ENCODE measurements around the gene ARL15.
A peak's percentile ranks its signal among the peaks of the same experiment; 100 is the strongest.
"Not testable (repeated sequence)": the region's sequence is repeated elsewhere in the genome, so short reads cannot be mapped to it uniquely, and the experiment has no call there.

Gene ARL15

DNA sequence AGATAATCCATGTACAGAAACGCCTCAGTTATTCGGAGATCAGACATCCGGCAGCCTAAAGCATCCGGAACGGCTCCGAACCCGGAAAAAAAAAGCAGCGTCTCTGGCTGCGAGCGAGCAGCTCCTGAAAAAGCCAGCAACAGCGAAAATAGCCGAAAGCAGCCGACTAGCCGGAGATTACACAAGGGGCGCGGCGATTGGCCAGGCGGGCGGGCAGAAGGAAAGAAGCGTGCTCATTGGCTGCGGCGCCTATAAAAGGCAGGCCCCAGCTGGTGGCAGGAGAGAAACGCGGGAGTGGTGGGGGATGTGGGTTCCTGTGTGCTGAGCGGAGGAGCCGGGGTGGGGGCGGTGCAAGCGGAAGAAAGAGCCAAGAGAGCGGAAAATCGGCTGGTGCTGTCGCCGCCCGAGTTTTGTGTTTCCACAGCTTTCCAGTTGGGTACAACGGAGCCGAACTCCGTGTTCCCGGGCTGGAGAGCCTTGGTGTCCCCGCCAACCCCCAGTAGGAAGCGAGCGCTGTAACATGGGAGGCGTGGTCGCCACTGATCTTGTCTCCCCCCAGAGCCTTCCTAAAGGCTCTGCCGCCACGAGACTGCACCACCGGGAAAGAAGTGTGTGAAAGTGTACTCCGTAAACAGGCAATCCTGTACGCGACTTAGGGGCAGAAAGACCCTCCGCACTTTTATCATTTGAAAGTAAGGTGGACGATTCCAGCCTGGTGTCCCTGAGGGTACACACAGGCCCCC, at the start of gene ARL15:
TSS of gene ARL15 (minus strand) at position 141 of the 743 bp plus-strand sequence.
- peak; percentile 98 for DNase-seq

DNA sequence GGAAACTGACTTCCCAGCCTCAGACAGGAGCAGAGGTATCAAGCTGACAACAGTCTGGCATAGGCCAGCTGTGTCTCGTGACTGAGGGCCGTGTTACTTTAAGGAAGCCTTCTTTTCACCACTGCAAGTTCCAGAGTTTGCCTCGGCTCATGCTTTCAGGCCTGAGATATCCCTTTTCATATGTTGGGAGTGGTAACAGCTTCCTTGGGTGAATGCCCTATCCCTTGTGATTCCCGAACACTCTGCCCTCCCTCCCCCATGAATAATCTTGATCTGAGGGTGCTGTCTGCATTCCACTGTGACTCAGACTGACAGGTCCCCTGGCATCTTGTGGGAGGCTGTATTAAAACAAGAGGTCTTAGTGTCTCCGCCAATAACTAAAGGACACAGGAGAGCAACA, 49.7 kb upstream of the ARL15 start:
- DNase-seq: no peak

DNA sequence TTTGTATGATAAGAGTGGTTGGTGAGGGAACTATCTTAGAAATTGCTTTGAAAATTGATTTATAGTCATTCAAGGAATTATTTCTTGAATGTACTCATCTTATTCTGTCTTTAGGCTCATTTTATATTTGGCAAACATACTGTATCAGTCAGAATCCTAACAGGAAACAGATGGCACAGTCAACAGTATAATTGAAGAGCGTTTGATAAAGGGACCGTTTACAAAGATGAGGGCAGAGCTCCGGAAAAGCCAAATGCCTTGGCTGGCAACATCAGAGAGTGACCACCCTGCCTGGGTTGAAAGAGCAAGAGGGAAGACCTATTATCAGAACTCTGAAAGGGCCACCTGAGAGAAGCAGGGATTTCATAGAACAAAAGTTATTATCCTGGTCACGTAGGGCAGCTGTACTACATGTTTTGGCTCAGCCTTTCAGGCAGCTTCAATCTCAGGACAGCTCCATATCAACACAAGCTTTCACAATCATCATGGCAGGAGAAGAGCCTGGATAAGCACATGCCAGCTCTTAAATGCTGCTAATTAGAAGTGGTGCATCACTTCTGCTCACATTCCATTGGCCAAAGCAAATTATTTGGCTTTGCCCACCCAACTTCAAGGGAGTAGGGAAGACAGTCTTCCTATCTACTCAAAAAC, 47.2 kb upstream of the ARL15 start:
- DNase-seq: no peak

DNA sequence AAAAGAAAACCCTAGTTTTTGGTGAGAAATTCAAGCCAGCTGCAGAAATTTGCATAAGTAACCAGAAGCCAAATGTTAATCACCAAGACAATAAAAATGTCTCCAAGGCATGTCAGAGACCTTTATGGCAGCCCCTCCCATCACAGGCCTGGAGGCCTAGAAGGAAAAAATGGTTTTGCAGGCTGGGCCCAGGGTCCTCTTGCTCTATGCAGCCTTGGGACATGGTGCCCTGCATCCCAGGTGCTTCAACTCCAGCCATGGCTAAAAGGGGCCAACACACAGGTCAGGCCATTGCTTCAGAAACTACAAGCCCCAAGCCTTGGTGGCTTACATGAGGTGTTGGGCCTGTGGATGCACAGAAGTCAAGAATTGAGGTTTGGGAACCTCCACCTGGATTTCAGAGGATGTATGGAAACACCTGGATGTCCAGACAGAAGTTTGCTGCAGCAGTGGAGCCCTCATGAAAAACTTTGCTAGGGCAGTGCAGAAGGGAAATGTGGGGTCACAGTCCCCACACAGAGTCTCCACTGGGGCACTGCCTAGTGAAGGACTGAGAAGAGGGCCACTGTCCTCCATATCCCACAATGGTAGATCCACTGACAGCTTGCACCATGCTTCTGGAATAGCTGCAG, 43.7 kb upstream of the ARL15 start:
- DNase-seq: not testable (repeated sequence)

DNA sequence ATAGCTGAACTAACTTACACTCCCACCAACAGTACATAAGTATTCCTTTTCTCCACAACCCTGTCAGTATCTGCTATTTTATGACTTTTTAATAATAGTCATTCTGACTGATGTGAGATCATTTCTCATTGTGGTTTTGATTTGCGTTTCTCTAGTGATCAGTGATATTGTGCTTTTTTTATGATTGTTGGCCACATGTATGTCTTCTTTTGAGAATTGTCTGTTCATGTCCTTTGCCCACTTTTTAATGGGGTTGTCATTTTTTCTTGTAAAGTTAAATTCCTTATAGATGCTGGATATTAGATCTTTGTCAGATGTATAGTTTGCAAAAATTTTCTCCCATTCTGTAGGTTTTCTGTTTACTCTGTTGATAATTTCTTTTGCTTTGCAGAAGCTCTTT, 42.2 kb upstream of the ARL15 start:
- DNase-seq: not testable (repeated sequence)

DNA sequence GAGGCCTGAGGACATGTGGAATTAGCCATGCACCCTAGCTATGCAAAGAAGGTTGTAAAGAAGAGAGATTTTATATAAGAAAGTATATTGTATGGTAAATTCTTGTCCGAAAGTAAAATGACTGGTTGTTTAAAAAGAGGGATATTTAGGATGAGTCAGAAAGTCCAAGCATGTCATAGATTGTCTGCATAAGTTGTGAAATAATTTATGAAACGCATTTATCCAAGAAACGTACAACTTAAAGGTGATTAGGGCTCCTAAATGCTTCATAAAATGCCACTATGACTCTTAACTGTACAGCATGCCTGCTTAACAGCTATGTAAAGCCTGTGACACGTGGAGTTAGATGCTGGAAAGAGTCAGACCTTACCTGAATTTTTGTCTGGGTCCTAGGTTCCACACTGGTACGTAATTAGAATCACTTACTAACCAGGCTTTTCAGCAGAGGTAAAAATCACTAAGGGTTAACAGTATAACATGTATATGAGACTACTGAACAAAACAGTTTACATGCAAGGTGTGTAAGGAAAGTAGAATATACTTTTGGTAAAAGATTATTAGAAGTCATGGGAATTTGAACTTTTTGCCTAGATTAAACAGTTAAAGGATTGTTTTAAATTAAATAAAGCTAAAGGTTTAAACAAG, 37.0 kb upstream of the ARL15 start:
- DNase-seq: no peak

DNA sequence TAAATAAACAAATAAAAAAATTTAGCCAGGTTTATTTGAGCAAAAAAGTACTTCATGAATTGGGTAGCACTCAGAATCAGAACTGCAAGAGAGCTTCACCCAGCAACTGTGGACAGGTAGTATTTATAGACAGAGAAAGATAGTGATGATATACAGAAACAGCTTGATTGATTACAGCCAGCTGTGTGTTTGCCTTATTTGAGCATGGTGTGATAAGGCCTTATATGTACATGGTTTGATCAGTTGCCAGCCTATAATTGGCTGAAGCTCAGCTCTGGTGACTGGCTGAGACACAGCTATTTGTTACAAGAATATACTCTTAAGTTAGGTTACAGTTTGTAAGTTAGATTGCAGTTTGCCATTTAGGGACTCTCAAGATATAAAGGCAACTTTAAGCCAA, 34.3 kb upstream of the ARL15 start:
- no peak for DNase-seq

DNA sequence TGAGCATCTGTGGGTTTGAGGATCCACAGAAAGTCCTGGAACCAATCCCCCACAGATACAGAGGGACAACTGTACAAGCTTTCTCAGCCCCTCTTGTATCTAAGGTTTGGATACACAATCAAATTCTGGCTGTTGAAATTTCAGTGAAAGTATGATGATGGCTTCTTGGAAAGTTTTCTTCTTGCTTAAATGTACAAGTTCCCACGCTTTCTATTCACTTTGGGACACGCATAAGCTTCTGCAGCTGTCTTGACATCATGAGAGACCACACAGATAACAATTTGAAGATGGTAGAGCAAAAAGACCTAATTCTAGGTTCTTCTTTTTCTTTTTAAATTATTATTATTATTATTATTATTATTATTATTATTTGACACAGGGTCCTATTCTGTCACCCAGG, 31.6 kb upstream of the ARL15 start:
- DNase-seq: no peak

DNA sequence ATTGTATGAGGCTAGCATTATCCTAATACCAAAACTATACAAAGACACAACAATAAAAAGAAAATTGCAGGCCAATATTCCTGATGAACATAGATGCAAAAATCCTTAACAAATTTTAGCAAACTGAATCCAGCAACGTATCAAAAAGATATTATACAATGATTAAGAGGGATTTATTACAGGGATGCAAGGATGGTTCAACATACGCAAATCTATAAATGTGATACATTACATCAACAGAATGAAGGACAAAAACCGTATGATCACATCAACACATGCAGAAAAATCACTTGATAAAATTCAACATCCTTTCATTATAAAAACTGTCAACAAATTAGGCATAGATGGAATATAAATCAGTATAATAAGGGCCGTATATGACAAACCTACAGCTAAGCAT, 27.1 kb upstream of the ARL15 start:
- DNase-seq: no peak

DNA sequence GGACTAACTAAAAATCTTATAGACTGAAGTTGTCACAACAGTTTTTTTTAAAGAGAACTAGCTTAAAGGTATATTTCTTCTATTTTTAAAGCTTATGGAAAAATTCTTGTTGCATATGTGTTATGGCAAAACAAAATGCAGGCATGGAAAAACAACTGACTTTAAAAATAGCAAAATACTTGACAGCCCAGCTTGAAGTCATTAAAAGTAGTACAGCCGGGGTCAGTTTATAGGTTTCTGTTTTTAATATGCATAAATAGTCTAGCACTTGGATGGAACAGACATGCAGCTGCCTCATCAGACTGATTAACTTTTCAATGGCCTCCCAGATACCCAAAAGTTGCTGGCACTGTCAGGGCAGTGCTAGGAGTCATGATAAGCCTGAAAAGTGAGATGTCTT, 22.3 kb upstream of the ARL15 start:
- DNase-seq: no peak

DNA sequence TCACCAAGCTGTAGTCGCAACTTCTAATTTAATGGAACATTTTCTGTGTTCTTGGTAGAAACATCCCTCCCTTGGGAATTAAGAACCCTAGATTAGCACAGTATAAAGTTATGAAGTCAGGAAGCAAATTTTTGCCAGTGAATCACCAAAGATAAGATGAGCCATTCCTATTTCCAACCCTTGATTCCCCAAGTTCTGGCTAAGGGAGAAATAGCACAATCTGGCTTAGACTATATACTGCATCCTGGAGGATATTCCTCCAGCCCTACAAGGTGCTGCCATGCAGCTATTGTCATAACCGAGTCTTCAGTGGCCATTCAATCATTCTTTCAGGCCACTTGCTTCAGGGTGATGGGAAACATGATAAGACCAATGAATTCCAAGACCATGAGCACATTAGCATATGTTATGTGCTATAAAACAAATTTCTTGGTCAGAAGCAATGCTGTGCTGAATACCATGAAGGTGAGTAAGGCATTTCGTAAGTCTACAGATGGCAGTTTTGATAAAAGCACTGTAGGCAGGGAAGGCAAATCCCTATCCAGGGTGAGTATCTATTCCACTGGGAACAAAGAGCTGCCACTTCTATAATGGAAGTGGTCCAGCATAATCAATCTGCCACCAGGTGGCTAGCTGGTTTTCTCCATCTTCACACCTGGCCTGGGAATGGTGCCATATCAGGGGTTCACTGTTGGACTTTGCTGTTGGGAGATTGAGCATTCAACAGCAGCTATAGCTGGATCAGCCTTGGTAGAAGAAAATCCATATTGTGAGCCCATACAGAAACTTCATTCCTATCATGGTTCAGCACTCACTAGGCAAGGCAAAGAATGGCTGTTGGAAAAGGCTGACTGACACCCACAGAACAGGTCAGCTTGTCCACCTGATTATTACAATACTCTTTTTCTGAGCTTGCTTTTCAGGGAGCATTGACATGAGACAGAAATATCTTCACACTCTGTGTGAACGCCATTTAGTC, 19.6 kb upstream of the ARL15 start:
- no peak for DNase-seq

DNA sequence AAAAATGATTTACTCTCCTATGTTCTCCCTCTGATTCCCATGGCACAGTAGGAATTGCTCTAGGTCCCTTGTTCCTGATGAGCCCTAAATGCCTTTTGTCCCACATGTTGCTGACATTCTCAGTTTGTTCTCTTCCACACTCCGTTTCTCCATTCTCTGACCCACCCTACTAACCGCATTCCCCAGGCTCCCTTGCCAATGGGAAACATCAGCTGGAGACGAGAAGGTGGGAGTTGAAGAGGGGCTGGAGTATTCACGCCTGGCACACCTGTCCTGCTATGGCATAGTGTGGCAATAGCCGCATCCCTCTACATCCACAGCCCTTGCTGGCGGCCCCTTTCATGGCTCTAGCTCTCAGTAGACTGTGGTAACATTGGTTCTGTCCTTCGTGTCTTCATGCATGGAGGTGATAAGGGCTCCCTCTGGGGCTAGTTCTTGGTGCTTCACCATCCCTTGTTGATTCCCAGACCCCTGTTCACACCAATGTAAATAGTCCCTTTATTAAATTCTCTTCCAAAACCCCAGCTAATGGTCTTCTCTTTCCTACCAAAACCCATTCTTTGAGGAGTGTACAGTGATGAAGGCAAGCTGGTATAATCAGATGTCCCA, 16.4 kb upstream of the ARL15 start:
- no peak for DNase-seq

DNA sequence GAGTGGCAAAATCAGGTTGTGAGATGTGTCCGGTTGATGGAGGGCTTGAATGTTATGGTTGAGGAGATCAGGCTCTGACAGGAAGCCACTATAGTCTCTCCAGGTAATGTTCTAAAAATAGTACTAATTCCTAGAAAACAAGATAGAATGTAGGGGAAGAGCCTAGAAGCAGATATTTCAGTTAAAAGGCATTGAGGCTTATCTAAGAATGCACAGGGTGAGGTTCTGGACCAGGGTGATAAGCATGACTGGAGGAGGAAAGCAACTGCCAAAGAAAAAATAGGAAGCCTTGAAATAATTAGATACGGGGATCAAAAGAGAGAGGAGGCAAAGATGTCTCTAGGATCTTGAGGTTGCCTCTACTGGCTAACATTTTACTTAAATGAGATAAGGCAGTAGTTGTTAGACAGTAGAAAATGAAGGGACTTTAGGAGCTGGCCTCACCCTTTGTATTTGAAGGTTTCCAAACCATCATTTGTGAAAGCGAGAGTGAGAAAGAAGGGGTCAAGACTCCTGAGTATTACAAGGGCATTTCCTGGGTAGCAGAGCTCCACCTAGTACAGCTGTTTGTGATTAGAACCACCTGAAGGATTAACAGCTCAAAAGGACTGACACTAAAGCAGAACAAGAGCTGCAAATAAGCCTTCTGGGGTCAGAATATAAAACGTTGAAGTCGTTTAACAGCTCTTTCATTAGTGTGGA, 15.4 kb upstream of the ARL15 start:
- DNase-seq: no peak

DNA sequence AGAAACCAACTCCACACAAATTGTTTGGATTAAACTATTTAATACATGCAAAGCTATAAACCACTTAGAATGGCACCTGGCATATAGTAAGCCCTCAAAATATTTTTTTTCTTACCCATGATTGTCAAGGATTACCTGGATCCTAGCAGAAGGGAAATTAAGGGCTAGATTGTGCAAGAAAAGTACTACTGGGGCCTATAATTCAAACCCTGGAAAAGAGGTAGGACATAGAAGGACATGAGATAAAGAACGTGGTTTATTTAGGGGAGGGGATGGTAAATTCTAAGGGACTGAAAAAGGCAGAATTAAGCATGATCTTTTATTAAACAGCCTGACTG, 14.9 kb upstream of the ARL15 start:
- DNase-seq: no peak

DNA sequence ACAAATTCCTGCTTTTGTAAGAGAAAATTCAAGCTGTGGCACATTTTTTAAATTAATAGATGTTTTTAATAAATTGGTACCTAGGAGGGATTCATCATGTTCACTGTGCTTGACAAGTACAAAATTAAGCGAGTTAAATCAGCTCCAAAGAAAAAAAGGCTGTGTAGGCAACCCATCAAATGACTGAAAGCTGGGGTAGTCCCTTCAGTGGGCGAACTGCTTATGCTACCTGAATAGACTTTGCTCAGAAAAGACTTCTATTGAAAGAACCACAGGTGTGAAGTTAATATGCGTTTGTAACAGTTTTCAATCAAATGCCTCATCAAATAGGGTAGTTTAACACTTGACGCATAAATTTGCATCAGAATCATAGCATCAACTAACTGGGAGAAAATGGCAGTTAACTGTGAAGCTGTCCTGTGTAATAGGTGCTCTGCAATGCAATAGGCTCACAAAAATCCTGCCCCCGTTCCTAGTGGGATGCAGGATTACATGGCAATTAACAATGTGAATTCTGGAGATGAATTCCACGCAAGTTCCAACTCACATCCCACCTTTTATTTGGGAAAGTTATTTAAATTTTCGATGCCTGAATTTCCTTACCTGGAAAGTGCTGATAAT, 14.4 kb upstream of the ARL15 start:
- DNase-seq: no peak

DNA sequence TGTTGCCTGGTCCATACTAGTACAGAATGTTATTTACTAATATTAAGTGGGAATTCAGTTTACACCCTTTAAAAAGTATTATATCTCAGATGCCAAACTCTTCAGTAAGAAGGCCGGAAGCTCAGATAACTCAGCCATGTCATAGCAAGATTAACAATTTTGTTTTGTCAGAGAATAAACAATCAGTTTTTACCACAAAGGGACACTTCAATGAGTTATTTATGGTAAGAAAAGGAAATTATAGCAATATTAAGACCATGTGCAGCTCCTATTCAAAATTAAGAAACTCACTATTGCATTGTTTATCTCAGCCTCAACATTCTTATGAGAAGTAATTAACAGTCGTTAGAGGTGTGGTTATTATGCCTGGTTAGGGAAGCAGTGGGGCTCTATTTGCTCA, 13.1 kb upstream of the ARL15 start:
- no peak for DNase-seq

DNA sequence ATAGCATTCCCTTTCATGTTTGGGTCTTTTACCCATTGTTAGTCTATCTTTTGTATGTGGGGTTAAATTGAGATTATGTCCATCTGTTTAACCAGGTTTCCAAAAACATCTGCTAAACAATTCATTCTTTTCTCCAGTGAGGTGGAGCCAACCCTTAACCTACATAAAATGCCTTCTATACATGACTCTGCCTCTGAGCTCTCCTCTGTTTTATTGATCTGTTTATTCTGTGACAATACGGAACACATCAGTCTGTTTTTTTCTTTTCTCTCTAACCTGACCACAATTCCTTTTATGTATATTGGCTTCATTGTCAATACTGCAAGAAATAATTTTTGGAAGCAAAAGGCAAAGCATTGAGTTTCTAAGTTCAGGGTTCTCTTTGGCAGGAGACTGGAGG, 9.9 kb upstream of the ARL15 start:
- DNase-seq: no peak

DNA sequence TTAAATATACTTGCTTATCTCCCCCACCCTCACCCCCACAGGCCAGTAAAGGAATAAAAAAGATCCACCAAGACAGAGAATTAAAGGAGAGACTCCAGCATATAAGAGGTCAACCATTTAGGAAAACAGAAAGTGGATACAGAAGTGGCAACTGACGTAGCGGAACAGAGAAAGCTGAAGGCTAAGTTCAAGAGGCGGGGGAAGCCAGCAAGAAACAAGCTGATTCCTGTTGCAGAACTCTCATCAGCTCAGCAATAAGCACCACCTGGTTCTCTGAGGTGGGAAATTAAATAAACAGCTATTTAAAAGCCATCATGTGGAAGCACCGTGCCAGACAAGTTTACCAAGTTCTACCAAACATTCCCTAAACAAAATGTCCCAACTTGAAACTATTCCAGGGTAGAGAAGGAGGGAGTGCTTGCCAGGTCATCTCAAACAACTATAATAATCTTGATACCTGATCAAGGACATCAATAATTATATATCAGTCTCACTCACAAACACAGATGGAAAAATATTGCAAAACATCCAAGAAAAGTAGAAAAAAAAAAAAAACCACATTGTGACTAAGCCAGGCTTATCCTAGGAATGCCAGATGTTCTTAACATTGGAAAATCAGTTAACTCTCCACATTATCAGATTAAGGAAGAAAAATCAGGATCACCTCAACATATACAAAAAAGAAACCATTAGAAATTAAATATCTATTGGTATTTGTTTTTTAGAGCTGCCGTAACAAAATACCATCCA, 7.3 kb upstream of the ARL15 start:
- no peak for DNase-seq

DNA sequence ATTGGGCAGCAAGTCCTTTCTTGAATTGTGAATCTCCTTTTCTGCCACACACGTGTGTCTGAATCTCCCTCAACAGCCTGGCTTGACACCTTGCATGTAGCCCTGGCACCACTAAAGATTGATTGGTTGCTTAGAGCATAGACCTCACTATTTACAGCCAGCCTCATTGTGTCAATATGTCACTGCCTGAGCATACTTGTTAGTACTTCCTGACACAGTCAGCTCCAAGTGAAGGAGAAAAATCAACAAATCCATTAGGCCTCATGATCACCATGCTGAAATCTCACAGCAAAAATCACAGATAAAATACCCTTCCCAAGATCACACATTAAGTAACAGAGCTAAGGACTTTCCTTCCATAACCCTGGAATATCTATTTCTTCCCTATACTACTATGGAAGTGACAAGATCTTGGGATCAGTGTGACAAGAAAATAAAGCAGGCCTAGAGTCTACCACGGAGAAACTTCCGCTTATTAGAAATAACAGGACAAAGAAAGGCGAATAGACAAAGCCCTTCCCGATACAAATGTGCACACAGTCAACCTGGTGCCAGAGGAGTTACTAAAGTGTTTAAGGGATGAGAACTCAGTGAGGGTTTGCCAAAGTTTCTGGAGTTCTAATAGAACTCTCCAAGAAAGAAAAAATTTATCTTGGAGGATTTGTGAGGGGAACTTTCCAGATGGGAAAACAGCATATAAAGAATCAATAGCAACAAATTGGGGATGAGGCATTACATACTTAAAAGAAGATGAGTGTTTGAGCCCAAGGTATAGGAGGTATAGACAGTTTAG, 5.6 kb upstream of the ARL15 start:
- DNase-seq: no peak

Data from activated CD8-positive, alpha-beta memory T cell treated with anti-CD3 and anti-CD28 coated beads for 24 hours (primary cell).